T1000 (cell line): Measurements from ENCODE around the gene BMP5.
A peak's percentile ranks its signal among the peaks of the same experiment; 100 is the strongest.

ENCODE experiments used
- DNase-seq: peaks from one replicate; lab custom pipeline; 2025; ENCODE audit warnings: mixed read lengths; lab: John Stamatoyannopoulos, UW

BMP5 gene

DNA sequence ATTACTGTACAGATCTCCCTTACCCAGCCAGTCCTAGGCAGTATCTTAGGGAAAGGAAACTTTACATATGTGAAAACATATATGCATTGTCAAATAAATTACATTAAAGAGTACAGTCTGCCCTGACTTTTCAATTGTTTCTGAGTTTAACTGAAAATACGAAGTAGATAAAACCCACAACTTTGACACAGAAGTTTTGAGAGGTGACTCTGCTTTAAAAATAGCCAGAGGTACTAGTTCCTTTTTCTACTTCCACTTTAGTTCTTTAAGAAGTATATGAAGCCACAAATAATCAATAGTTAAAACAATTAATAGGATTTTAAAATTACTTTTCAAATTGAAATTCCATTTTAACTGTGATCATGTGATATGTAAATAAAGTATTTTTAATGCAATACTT, 62.9 kb downstream of the BMP5 start:
- DNase-seq = no peak

DNA sequence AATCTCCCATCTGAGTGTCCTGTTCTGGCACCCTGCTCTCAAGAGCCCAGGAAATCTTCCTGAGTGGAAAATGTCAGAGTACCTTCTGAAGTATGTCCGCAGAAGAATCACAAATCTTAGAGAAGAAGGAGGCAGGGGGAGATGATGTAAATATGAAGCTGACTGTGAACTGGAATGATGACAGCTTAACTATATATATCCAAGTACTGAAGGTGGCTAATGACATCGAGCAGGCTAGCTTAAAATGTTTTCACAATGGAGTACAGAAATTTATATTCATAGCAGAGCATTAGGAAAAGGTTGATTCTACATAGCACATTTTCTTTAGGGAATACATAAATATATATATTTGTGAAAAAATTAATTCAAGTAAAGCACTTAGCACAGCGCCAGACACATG, 64.3 kb downstream of the BMP5 start:
- DNase-seq = no peak

DNA sequence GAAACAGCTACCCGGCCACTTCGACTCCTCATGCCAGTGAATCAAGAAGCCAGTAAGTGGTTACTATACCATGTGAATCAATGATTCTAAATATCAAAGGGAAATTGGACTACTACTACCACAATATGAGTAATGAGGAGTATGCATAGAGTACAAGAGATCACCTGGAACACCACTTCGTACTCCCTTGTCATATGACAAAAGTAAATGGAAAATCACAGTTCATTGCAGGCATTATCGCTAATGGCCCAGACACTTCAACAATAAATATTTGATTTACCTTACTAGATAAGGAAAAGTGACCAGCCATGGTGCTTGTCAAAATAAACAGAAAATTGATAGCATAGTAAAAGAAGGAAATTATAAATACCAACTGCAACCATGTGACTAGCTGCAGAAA, 73.1 kb downstream of the BMP5 start:
- DNase-seq = no peak

DNA sequence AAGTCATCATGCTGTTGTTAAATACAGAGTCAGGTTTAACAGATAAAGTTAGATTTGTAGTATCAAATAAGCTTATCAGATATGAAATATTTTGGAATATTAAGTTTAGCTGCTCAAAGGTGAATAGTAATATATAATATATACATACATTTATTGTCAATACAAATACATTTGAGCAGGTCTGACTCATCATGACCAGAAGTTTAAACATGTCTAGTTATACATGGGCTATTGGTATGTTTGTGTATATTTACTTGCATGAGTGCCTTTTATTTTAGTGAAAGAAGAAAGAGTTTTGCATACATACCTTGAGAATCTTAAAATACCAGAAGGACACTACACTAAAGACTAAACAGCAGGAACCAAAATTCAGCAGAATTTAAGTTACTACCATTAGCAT, 76.8 kb downstream of the BMP5 start:
- no peak for DNase-seq

DNA sequence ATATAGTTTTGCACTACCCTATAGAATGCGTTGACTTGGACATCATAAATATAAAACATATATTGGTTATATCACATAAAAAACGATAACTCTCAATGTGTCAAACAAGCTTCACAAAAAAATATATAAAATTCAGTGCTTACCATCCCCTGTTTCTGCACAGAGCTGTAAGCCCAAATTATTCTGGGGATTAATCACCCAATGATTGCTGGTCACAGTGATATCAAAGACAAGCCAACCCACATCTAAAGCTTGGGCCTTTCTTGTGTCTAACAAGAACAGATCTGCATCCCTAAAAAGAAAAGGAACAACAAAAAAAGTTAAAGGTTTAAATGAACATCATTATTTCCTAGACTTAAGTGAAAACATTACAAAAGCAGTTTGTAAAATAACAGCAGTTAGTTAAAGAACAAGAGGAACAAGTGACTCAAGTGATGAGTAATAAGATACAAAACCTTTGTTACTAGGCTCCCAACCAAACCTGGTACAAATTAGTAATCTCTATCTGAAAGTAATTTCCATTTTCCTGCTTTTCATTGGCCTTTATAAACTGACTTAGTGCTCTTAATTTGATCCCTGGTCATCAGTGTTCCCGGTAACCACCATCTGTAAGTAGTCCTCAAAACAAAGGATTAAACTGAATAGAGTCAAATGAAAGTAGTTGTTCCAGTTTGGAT, 81.1 kb downstream of the BMP5 start:
- no peak for DNase-seq

DNA sequence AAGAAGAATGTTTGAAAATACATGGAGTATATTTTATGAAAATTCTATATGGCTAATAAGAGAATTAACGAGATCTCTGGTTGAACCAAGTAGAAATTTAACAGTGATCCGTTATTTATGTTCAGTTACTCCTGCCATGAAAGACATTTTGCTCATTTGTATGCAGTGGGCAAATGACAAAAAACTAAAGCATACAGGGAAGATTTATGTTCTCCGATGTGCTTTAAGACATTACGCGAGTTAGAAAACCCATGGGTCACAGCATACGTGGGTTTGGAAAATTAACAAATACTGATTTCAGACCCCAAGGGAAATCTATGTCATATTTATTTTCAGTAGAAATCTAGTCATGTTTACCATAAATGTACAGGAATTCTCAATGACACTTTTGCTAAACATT, 90.1 kb downstream of the BMP5 start:
- DNase-seq = no peak

DNA sequence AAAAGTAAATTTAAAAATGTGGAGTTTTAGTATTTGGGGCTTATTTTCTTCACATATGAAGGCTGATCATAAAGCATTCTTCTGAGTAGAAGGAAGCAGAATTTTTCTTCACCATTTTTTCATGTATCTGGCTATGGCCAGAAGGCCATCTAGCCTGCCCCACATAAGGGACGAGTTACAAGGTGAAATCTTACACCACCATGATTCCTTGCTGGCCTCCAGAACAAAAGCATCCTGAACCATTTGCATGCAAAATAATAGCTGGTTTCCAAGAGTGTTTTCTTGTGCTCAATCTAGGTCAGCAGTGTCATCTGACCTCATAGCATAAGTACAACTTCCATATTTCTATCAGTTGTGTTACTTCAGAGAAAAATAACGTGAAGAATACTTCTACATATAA, 93.1 kb downstream of the BMP5 start:
- no peak for DNase-seq

DNA sequence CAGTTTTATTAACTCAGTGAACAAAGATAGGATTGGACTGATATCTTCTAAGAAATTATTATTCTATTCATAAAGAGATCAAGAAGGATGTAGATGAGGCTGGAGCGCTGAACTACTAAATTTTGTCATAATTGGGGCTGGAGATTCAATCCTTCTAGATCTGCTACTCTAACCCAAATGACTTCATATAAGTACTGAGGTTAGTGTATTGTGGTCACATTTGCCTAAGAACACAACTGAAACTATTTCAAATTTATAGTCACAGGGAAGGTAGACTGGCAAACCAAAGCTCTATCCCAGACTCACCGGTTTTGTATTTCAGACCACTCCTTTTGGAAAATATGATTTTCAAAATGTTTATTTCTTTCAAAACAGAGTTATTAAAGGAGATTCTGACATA, 96.7 kb downstream of the BMP5 start:
- no peak for DNase-seq

DNA sequence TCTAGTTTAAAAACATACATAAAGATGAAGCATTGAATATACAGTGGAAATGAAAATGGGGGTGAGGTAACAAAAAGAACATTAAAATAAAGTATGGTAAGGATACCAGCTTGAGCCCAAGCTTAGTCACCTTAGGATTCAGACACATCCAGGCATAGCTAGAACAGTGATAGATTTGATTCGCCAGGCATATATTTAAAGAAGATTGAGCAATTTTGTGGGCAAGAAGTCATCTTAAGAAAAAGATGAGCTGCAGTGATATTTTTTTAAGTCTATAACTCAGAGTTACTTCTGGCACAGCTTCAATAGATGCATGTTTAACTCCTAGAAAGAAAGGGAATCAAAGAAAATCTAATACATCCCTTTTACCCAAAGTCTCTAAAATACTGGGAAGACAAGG, 97.9 kb downstream of the BMP5 start:
- DNase-seq = no peak

DNA sequence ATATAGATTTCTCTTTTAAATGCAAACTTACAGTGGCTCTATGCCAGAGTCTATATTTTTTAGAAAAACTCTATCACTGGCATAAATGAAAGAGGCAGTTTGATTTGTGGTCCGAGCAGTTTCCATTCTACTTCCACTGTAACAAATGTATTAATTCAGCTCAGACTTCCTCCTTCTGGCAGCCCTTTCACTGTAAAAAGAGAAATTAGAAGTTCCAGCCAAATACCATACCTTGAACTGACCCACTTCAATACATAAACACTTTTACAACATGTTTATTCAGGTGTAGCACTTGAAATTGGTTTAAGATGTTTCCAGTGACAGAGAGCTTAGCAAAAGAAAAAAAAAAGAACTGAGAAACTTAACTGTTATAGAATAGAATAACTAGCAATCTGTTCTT, 99.3 kb downstream of the BMP5 start:
- DNase-seq = no peak

DNA sequence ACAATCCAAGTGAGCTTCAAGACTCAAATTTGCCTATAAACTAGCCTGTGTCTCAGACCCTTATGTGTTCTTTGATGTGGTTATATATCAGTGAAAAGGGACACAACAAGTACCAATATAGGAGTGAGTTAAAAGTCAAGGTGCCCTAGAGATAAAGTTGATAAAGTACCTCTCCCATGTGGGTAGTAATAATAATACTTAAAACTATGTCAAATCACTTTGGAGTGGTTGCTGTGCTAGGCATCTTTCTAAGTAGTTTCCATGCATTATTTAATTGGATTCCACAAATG, 100.4 kb downstream of the BMP5 start:
- no peak for DNase-seq

DNA sequence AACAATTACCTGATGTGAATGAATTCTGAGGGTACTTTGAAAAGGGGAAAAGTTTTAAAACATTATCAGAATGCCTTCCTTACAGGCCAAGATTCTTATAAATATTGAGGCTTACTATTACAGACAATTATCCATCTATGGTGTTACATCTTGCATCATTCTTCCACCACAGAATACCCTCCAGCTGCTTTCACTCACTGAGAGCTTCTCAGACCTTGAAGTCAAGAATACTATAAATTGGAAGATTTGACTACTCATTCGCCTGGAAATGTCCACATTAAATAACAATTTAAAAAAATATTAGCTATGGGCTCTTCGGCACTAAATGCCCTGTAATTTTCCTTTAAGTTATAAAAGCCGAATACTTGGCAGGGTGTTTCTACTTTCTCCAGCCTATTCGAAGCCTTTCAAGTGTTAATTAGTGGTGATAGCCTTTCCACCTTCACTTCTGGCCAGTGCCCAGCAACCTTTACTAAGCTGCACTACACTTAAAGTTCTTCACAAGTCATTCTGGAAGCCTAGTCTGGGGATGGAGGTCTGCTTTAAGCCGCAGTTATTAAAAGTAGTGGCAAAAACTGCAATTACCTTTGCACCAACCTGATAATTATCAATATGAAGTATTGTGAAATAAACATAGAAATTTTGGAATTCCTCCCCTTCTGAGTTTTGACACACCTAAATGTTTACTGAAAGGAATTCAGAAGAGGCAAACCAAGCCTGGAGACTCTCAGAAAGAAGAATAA, 100.9 kb downstream of the BMP5 start:
- DNase-seq = no peak

DNA sequence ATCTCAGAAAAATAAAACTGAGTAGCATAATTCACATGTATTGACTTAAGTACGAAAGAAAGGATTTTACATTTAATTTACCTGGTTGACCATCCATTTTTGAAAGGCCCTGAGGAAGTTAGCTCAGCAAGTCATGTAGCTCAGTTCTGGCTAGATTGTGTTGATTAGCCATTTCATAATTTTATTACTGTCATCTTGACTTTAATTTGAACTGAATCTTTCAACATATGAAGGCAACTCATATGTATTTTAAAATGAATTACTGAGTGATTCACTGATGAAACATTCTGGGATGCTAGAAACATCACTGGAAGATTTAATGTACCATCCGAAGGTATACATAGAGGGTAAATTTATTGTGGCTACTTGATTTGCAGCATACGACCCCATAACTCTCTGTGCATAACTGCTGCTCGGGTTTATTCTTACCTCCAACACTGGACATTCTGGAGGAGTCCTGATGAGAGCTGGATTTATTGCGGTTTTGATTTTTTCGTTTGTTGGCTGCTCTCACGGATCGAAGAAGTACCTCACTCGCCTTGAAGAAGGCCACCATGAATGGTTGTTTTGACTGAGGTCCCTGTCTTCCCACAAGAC, 101.7 kb downstream of the BMP5 start:
- no peak for DNase-seq

DNA sequence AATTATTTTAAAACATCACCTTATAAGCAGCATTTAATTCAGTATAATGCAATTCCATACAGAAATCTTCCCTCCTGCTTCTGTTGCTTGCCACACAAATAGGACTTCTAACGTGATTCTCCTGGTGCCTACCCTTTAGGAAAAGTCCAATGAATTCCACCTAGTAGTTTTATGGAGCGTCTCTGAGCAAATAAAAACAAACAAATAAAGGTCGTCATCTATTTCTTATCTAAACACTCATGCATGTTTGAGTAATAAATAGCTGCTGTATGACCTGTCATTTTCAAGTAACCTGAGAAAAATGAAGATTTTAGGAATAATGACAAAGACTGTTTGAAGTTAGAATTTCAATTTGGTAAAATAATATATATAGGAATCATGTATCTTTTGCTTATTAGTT, 102.7 kb downstream of the BMP5 start:
- DNase-seq = no peak

DNA sequence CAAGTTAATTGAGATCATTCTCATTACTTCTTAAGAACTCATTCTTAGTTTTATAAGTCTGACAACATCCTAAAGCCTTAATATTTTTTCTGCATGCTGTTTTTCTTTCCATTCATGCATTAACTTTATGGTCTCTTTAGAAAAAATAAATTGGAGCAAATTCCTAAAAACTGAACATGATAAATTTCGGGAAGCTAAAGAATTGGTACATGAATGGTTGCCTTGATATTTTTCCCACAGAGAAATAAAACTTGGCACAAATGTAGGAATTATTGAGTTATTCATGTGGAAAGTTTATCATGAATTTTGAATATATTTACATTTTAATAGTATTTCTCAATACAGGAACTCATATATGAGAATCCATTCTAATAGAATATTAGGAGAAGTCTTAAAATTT, 115.9 kb downstream of the BMP5 start:
- no peak for DNase-seq

DNA sequence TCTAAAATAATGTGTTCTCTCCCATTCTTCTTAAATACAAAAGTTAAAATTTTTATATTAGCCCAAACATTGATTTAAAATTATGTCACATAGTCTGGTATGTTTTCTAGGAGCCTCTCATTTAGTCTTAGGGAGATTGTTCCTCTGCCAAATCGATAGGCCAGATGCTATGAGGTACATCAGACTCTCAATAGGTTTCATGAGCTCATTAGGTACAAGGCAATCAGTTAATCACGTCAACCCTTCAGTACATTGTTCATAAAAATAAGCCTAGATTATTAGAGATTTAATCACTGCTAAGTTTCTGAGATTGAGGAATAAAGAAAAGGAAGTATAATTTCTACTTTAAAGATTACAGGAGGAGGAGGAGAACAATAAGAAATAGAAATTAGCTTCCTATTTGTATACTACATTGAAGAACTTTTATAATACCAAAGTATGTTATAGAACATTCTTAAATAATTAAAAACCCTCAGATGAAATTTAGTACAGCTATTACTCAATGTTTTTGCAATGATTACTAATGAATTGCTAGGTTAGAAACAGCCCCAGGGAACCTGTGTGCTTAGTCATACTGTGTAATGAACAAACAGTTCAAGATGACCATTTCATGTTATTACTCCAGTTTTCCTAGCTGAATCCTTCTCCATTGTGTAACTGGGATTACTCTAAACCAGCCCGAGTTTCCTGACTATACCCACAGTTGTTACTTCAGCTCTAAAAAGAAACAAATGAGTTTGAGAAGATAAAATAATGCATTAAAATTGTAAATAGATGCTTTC, 117.0 kb downstream of the BMP5 start:
- peak; percentile 45 for DNase-seq

DNA sequence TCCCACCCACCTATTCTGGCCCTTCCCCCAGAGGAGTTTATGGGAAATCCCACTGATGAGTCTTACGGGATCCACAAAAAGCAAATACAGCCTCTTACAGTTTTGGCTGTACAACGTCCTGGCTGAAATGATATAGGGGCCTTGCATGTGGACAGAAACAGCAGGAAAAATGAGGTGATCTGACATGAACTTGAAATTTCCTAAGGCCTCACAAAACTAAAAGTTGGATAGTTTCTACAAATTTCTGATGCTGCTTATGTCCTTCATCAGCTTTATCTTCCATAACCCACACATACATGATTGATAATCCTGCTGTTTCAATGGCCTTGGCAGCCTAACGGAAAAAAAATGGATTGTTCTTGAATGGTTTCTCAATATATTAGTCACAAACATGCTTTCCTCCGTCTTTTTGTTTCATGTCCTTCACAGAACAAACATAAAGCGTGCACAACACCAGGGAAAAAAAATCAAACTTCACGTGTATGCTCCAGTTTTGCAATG, 118.8 kb downstream of the BMP5 start:
- DNase-seq = no peak

DNA sequence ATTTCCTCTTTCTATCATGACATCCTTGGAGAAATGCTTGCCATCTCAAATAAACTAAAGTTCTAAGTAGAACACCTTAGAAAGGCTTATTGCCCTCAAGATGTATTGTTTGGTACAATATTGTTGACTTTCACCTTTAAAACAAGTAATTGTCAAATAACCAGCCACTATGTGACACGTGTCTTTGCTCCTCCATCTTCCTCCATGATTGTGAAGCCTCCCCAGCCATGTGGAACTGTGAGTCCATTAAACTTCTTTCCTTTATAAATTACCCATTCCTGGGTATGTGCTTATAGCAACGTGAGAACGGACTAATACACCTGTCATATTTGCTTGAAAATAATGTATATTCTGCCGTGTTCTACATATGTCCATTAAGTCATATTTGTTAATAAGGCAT, 126.5 kb downstream of the BMP5 start:
- no peak for DNase-seq

DNA sequence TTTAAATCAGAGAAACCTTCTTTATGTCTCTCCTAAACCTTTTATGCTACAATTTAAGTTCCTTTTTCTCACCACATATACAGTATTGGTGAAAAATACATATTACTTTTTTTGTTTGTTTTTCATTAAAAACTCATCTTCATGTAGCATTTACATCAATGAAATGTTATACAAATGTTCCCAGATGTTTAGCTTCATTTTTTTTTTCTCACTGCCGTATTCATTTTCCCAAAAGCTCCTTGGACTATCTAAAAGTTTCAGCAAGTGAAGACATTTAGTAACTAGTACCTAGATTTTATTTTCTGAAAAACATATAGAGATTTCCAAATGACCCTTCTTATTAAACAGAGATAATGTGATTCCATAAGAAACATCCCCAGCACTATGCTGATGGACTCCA, 128.9 kb downstream of the BMP5 start:
- DNase-seq = no peak

DNA sequence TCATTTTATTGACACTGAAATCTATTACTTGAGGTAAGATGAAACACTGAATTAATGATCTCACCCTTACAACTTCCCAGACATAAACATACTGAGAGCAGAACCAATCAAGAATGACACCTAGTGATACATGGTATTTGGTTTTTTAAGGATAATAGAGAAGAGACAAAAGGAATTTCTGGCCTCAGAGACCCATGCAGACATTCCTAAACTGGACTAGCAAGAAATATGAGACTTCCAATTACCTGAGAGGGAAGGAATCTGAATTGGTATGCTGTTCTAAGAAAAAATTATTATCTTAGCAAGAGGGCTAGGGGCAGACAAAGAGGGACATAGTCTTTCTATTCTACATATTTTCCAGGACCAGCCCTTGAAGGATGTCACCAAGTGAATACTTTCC, 141.1 kb downstream of the BMP5 start:
- no peak for DNase-seq

DNA sequence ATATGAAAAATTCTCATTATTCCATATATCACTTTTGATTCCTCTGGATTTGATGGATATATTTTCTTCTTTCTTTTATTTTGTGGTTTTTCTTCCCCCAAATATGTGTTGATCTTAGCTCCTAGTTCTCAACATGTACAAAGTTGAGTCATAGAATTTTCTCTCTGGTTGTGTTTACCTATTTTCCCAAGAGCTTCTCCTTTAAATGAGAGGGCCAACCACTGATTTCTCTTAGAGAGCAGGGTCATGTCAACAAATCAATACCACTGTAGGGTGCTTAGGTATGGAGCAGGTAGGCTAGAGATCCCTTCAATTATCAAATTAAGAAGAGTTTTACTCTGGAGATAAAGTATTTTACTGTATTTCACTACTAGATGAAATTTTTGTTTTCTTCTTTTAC, 145.7 kb downstream of the BMP5 start:
- DNase-seq = no peak

DNA sequence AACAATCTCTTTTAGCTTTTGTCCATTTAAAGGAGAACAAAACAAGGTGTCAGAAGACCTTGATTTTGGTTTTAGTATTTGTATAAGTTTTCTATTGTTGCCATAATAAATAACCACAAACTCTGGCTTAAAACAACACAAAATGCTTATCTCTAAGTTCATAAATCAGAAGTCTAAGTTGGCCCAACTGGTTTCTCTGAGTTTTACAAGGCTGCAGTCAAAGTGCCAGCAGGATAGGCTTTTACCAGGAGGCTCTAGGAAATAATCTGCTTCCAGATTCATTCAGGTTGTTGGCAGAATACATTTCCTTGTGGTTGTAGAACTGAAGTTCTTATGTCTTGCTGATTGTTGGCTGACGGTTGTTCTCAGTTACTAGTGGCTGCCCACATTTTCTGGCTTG, 149.2 kb downstream of the BMP5 start:
- DNase-seq = no peak

DNA sequence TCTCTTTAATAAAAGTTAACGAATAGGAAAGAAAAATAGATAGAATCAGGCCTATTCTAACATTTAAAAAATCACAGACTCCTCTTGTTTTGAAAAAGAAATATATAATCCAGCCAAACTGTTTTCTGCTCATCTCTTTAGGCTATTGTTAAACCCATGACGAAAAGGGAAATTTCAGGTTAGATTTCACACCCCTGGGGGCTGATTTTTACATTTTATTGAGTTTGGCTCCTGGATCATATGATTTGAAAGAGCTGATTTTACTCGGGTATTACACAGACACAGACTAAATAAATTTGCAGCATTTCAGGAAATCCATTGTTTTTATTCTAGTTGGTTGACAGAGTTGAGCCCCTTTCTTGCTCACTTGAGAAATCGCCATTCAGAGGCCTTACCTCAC, 160.6 kb downstream of the BMP5 start:
- no peak for DNase-seq
